Right lobe of liver (tissue), 4 donors: ENCODE measurements around the gene ADAMTSL2.

Source experiments
- POLR2A ChIP-seq: fragments of 450-650 bp; IDR thresholded peaks from one replicate; pipeline ENCODE4 v1.6.1; 2017; ENCODE audit warnings: antibody characterized with exemption, mild to moderate bottlenecking
- TF ChIP-seq, protein P1 (sequence below), 4 donors: fragments of 200-600 bp in 3 of 4; fragments of 450-650 bp in 1 of 4; IDR thresholded peaks; one replicate each; pipeline versions ENCODE4 v1.5.1 to v1.8.0; 2016 to 2022; ENCODE audit warnings: antibody characterized with exemption in 4 of 4, mild to moderate bottlenecking in 2 of 4
- donor health status: DM: no; HTN: no; CAD: no.
- donor health status: DM: no; HTN: no; CAD: no.
- donor health status: DM: no; HTN: yes; CAD: no.

DNA sequence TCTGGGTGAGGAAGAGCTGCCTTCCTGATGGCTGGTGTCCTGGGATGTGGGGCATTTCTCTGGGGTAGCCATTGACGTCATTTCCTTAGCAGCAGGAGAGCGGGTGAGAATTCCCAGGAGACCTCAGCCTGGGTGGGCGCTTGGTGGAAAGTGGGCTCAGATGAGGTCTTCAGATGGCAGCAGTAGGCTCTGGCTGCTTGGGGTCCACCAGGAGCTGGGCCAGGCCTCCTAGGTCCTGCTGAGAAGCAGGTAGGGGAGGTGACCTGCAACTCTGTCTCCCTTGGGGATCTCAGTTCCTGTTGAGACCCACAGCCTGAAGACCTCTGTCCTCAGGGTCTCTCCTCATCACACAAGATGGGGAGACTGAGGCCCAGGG is 43.2 kb downstream of the ADAMTSL2 start:
- no peak for TF ChIP-seq POLR2A
- TF ChIP-seq, protein P1, sequence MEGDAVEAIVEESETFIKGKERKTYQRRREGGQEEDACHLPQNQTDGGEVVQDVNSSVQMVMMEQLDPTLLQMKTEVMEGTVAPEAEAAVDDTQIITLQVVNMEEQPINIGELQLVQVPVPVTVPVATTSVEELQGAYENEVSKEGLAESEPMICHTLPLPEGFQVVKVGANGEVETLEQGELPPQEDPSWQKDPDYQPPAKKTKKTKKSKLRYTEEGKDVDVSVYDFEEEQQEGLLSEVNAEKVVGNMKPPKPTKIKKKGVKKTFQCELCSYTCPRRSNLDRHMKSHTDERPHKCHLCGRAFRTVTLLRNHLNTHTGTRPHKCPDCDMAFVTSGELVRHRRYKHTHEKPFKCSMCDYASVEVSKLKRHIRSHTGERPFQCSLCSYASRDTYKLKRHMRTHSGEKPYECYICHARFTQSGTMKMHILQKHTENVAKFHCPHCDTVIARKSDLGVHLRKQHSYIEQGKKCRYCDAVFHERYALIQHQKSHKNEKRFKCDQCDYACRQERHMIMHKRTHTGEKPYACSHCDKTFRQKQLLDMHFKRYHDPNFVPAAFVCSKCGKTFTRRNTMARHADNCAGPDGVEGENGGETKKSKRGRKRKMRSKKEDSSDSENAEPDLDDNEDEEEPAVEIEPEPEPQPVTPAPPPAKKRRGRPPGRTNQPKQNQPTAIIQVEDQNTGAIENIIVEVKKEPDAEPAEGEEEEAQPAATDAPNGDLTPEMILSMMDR (IDR thresholded peaks at IDR 0.05), result no peak
